Heart right ventricle (tissue), 16 donors: ENCODE measurements around the gene MC1R. TPM values are rescaled to one million over a fixed set of nuclear protein-coding genes. Genes with fewer than 3 reads are reported as not detected.
A peak's percentile ranks its signal among the peaks of the same experiment; 100 is the strongest.
"Not testable (repeated sequence)": the region's sequence is repeated elsewhere in the genome, so short reads cannot be mapped to it uniquely, and the experiment has no call there.

ENCODE experiments used
- ATAC-seq, 8 donors: fragments of 200-7000 bp; cut with Tn5 transposase; one replicate each; pipeline ENCODE4 v1.9.1; 2020; ENCODE audit warnings: mild to moderate bottlenecking in 8 of 8, moderate library complexity in 8 of 8, moderate number of reproducible peaks in 1 of 8
- DNase-seq, 2 donors: peaks; one replicate each; pipeline ENCODE4 v3.0.0-alpha.2; 2020
- H3K27ac ChIP-seq, 10 donors: fragments of 200-600 bp; sonication (generic) in 2 of 10; one replicate each; pipeline versions ENCODE4 v1.5.0 to v1.8.0; 2020 to 2022; ENCODE audit warnings: mild to moderate bottlenecking in 3 of 10
- H3K27me3 ChIP-seq, 7 donors: fragments of 200-600 bp; one replicate each; pipeline ENCODE4 v1.8.0; 2021 to 2022; ENCODE audit warnings: mild to moderate bottlenecking in 2 of 7
- H3K36me3 ChIP-seq, 9 donors: fragments of 200-600 bp; sonication (generic) in 1 of 9; one replicate each; pipeline versions ENCODE4 v1.5.0 to v1.8.0; 2020 to 2022; ENCODE audit warnings: mild to moderate bottlenecking in 2 of 9
- H3K4me1 ChIP-seq, 9 donors: fragments of 200-600 bp; sonication (generic) in 1 of 9; one replicate each; pipeline versions ENCODE4 v1.5.0 to v1.8.0; 2020 to 2022; ENCODE audit warnings: mild to moderate bottlenecking in 4 of 9
- H3K4me3 ChIP-seq, 10 donors: fragments of 200-600 bp; sonication (generic) in 2 of 10; one replicate each; pipeline versions ENCODE4 v1.5.0 to v1.8.0; 2020 to 2022; ENCODE audit warnings: mild to moderate bottlenecking in 7 of 10, moderate library complexity in 2 of 10
- H3K9me3 ChIP-seq, 11 donors: fragments of 200-600 bp in 10 of 11; sonication (generic) in 2 of 11; one replicate each; pipeline versions ENCODE4 v1.5.0 to v1.8.0; 2013 to 2022; ENCODE audit warnings: mild to moderate bottlenecking in 2 of 11, control low read depth in 1 of 11, moderate library complexity in 1 of 11
- CTCF ChIP-seq, 9 donors: fragments of 200-600 bp; sonication (generic) in 2 of 9; IDR thresholded peaks; one replicate each; pipeline versions ENCODE4 v1.5.0 to v1.8.0; 2021 to 2022; ENCODE audit warnings: antibody characterized with exemption in 9 of 9, mild to moderate bottlenecking in 5 of 9, moderate library complexity in 1 of 9
- WGBS, 2 donors: extraction: QIAGEN DNeasy Blood & Tissue Kit; methylation state at CpG; one replicate each; pipeline ENCODE4 v1.1.7; 2013; ENCODE audit warnings: inconsistent platforms in 1 of 2; 5-methylcytosine and 5-hydroxymethylcytosine counted together
- intact Hi-C, 10 donors: fragments of 100-400 bp; cut with DNase I; formaldehyde crosslinking; loops; one replicate each; pipeline versions ENCODE4 v1.11.1 to v1.14.2; 2022
- polyA plus RNA-seq, 2 donors: library from polyadenylated mRNA; stranded (reverse); fragments of 200-250 nt; gene quantifications; one replicate each; pipeline ENCODE4 v1.2.3, GENCODE V29; 2013
- total RNA-seq, 10 donors: library from RNA; stranded (reverse); fragmentation: NEBNext Ultra II Directional in 3 of 10; extraction: Animal tissue kit (Norgen Biotek cat#: 25700) in 3 of 10; gene quantifications; one replicate each; pipeline versions ENCODE4 v1.2.1 to v1.2.4, GENCODE V29; 2021 to 2023
- donor health status: Arrhythmogenic right ventricular cardiomyopathy.
- donor health status: ischemic (EF 13 %, LVEDD 7.1; RV severe dilation, severe dysfunction).
- donor health status: healthy with polysubstance abuse.
- donor health status: DM: no; HTN: yes; CAD: no.
- donor health status: DM: no; HTN: no; CAD: no.
- donor health status: ischemic (EF 25% LVEDD 6.9; RV normal size, moderate dysfunction).
- donor health status: ischemic (EF 25% LVEDD 5.7; RV mildly dilated, moderate dysfunction).
- donor health status: healthy.
- donor health status: DM: yes; HTN: yes; CAD: no.
- donor health status: Ischemic cardiomyopathy.
- donor health status: ischemic (EF 35%, LVEDD 5.7; RV mildly dilated, moderate dysfunction).
- donor health status: nonischemic (EF 11% LVEDD 7.7; RV severe dilation, severe dysfunction).
- donor health status: DM: yes; HTN: yes; CAD: no.
- donor health status: PGD.
- donor health status: ischemic (EF 29% LVEDD 5.4; RV normal size, mild dysfunction).
- donor health status: nonischemic (EF 23%, LVEDD 6.1; RV moderate dilation, normal function).

The MC1R gene
- total and polyA plus RNA-seq, 12 donors, result 0.64 to 4.5 (median 1.3) TPM

- 81 to 86% methylated on average over 30 of the region's 30 CpGs for WGBS, 2 donors
- TF ChIP-seq CTCF (IDR thresholded peaks at IDR 0.05), result no peak
These were observed 5.0 kb upstream of the MC1R start for GRCh38 chr16:89913408-89914387.

DNA sequence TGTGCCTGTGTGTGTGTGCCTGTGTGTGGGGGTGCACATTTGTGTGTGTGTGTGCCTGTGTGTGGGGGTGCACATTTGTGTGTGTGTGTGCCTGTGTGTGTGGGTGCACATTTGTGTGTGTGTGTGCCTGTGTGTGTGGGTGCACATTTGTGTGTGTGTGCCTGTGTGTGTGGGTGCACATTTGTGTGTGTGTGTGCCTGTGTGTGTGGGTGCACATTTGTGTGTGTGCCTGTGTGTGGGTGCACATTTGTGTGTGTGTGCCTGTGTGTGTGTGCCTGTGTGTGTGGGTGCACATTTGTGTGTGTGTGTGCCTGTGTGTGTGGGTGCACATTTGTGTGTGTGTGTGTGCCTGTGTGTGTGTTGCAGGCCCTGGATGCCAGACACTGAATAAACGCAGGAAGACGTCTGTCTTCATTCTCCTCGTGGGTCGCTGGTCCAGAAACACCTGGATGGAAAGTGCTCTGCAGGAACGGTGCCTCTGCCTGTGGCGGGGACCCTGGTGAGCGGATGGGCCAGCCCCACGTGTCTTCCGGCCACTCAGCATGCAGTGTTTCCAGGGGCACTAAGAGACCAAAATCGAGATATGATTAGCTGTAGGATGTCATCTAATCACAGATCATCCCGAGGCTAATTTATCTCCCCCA is 3.9 kb upstream of the MC1R start:
- DNase-seq, H3K27ac ChIP-seq, intact Hi-C loops, H3K9me3 ChIP-seq, H3K4me3 ChIP-seq, ATAC-seq: not testable (repeated sequence)
- Histone ChIP-seq H3K4me1 (peaks cover 13 to 34% (median 26%) of the 10 kb centered on the region in 9 donors), H3K27me3 (peaks cover 0 to 17% (median 0%) of the 10 kb centered on the region in 7 donors), H3K36me3 (peaks cover 0 to 39% (median 13%) of the 10 kb centered on the region in 9 donors)
- 70 to 72% methylated on average over 11 of the region's 11 CpGs for WGBS, 2 donors

More at GRCh38 chr16:89913408-89914387, 5.0 kb upstream of the MC1R start:
- DNase-seq, result no peak
- H3K4me3 ChIP-seq, result no peak overlapping the region
- H3K36me3 ChIP-seq, result peaks cover 0 to 48% (median 20%) of the 10 kb centered on the region in 9 donors
- H3K27ac ChIP-seq, result no peak overlapping the region
- H3K4me1 ChIP-seq, result peaks cover 13 to 31% (median 25%) of the 10 kb centered on the region in 9 donors
- ATAC-seq, result no peak
- peaks cover 0 to 6% (median 0%) of the 10 kb centered on the region in 7 donors for H3K27me3 ChIP-seq
- no peaks in the 10 kb centered on the region for H3K9me3 ChIP-seq
- intact Hi-C loops, result no loop called here

GRCh38 chr16:89915303-89916232 is 3.1 kb upstream of the MC1R start:
- WGBS, 2 donors, result 82 to 83% methylated on average over 40 of the region's 40 CpGs
- Histone ChIP-seq H3K36me3 (peaks cover 0 to 32% (median 13%) of the 10 kb centered on the region in 9 donors), H3K27me3 (peaks cover 0 to 25% (median 0%) of the 10 kb centered on the region in 7 donors), H3K9me3 (no peaks in the 10 kb centered on the region), H3K4me1 (peaks cover 6 to 32% (median 20%) of the 10 kb centered on the region in 9 donors), H3K4me3 (no peak overlapping the region), H3K27ac (no peak overlapping the region)
- intact Hi-C loops, result no loop called here
- ATAC-seq (no peak), DNase-seq (no peak)
- TF ChIP-seq CTCF (IDR thresholded peaks at IDR 0.05), result no peak

DNA sequence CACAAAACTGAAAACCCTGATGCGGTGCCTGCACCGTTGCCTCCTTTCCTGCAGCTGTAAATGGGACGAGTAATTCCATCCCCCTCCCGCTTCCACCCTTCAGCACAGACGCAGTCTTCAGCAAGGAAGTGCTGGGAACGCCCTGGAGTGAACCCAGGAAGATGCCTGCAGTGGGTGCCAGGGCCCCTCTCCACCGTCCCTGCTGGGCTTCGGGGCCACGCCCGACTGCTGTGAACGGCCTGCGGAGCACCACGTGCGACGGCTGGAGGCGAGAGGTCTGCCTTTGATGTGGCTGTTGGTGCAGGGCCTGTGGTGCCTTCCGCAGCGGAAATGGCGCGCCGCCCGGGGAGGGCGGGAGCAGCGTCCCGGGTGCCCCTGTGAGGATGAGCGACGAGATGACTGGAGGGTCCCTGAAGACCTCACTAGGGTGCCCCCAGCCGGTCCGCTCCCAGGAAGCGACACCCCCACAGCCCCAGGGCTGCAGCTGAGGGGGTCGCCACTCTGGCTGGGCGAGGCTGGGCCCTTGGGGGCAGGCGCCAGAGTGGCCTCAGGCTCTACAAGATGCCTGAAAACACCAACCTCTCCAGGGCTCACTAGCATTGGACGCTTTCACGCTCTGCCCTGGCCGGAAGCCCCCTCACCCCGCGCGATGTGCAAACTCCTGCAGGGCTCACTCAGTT is 749 bp upstream of the MC1R start:
- no peak for TF ChIP-seq CTCF (IDR thresholded peaks at IDR 0.05)
- Histone ChIP-seq H3K36me3 (peaks cover 0 to 9% (median 0%) of the 10 kb centered on the region in 9 donors), H3K27ac (peak overlapping the region in 7 of 10 donors; percentile 19 to 77 (median 41)), H3K4me1 (peaks cover 9 to 55% (median 39%) of the 10 kb centered on the region in 9 donors), H3K27me3 (peaks cover 0 to 46% (median 0%) of the 10 kb centered on the region in 7 donors), H3K4me3 (peak overlapping the region in 9 of 10 donors; percentile 18 to 52 (median 47)), H3K9me3 (no peaks in the 10 kb centered on the region)
- DNase-seq (peak; percentile 65 to 85), ATAC-seq (peak; percentile 17 to 64 (median 42))
- 0 to 1% methylated on average over 39 of the region's 39 CpGs for WGBS, 2 donors
- intact Hi-C loops, result no loop called here
